ENCODE data around the gene TBCEL.
"Not testable (repeated sequence)": the region's sequence is repeated elsewhere in the genome, so short reads cannot be mapped to it uniquely, and the experiment has no call there.

TBCEL gene

DNA sequence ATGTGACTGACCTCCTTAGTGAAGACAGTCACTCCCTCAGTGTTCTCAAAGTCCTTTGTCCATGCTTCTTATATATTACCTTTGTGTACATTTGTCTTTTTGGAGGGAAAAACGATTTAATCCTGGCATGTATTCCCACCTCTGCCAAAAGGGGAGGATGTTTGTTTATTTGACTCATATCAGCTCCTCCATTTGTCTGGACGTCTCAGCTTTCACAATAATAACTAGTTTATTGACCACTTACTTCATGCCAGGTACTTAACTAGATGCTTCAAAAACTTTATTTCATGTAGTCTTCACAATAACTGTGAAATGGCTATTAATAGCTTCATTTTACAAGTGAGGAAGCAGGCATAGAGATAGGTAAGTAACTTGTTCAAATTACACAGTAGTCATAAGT, 5.3 kb downstream of the TBCEL start:
- DNase-seq (ENCODE audit: low read depth in 2 of 2, low spot score in 1 of 2), result no peak

DNA sequence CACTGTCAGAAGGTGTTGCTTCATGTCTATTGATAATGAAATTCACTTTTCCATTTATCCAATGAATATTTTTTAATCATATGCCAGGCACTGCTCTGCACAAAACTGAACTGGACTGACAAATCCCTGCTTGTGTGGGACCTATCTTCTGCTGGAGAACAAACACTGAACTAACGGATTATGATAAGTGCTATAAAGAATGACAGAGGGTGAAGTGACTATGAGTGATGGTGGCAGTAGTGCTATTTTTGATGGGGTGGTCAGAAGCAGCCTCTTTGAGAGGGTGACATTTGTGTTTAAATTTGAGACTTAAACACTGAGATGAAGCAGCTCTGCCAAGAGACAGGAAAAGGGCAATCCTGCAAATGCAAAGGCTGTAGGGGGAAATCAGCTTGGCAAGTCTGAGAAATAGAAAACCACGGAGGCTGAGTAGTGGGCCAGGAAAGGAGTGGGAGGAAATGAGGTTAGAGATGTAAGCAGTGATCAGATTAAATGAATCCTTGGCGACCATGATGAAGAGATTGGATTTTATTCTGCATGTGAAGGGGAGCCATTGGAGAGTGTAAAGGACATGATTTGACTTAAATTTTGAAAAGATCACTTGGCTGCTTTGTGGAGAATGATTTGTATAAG, 6.0 kb downstream of the TBCEL start:
- no peak for DNase-seq (ENCODE audit: low read depth in 2 of 2, low spot score in 1 of 2)

DNA sequence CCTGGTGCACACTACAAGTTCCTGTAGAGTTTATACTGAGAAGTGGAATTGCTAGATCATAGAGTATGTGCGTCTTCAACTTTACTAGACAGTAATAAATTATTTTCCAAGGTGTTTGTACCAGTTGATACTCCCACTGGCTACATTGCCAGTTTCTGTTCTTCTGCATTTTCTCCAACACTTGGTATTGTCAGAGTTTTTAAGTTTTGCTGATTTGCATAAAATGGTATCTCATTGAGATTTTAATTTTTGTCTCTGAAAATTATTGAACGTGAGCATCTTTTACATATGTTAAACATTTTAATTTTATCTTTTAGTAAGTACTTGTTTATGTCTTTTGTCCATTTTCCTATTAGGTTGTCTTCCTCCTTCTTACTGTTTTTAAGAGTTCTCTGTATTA, 7.3 kb downstream of the TBCEL start:
- no peak for DNase-seq (ENCODE audit: low read depth in 2 of 2, low spot score in 1 of 2)

DNA sequence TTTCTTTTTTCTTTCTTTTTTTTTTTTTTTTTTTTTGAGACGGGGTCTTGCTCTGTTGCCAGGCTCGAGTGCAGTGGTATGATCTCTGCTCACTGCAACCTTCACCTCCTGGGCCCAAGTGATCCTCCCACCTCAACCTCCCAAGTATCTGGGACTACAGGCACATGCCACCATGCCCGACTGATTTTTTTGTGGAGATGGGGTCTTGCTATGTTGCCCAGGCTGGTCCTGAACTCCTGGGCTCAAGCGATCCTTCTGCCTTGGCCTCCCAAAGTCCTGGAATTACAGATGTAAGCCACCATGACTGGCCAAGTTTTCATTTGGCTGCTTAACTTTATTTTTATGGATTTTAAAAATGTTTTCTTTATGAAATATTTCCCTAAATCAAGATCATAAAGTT, 7.7 kb downstream of the TBCEL start:
- DNase-seq (ENCODE audit: low read depth in 2 of 2, low spot score in 1 of 2), result not testable (repeated sequence)

DNA sequence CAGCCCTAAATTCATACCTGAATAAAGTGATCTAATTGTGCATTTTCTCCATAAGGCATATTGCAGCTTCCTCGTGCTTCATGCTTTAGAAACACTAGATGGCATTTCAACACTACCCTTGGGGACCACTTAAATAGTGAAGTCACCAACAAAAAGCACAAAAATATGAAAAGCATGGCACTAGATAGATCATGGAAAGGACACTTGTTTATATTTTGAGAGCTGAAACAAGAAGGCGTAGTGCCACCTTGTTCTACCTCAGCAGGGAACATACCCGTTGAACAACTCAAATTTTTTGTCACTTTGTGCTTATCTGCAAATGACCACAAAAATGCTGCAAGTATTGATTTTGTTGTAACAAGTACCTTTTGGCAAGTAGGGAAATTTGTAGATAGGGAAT, 8.6 kb downstream of the TBCEL start:
- DNase-seq (ENCODE audit: low read depth in 2 of 2, low spot score in 1 of 2), result no peak

DNA sequence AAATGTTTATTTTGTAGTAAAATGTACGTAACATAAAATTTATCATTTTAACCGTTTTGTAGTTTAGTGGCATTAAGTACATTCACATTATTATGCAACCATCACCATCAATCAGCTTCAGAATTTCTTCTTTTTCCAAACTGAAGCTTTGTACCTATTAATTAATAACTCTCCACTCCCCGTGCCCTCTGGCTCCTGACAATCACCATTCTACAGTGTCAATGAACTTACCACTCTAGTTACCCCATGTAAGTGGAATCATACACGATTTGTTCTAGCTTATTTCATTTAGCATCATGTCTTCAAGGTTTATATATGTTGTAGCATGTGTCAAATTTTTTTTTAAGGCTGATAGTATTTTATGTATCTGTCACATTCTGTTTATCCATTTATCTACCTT, 9.7 kb downstream of the TBCEL start:
- no peak for DNase-seq (ENCODE audit: low read depth in 2 of 2, low spot score in 1 of 2)

DNA sequence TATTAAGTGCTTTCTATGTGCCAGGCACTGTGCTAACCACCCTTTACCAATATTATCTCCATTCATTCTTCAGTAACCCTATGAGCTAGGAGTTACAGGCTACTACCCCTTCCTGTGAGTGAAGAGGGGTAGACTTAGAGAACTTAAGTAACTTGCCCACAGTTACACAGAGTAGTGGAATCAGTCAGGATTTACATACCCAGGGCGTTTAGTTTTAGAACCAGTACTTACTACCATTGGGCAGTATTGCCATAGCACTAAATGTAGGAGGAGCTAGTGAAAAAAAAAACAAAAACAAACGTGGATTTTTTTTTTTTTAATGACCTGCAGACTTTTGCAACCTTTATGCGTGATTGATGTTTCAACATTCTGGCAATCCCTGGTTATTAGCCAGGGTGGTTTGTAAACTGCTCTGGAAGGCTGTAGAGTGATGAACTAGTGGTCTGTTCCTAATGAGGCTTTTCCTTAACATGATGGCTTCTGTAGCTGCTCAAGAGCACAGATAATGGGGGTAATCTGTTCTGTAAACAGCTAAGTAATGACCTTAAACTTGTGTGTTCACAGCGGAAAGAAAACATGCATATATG, 11.4 kb downstream of the TBCEL start:
- no peak for DNase-seq (ENCODE audit: low read depth in 2 of 2, low spot score in 1 of 2)

DNA sequence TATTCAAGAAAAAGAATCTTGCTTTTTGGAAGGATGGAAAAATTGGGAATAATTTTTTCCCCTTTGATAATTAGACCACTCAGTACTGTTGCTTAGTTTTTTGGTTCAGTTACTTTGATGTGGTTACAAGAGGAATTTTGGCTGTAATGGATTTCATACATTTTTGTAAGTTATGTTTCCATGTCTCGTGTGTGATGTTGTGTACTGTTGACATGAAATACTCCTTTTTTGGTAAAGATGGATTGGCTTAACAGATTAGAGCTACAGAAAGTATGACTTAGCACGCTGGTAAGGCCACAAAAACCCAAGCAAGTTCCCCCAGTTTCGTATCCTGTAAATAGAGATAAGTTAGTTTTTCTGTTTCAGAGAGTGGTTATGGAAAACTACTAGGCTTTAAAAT, 11.9 kb downstream of the TBCEL start:
- no peak for DNase-seq (ENCODE audit: low read depth in 2 of 2, low spot score in 1 of 2)

DNA sequence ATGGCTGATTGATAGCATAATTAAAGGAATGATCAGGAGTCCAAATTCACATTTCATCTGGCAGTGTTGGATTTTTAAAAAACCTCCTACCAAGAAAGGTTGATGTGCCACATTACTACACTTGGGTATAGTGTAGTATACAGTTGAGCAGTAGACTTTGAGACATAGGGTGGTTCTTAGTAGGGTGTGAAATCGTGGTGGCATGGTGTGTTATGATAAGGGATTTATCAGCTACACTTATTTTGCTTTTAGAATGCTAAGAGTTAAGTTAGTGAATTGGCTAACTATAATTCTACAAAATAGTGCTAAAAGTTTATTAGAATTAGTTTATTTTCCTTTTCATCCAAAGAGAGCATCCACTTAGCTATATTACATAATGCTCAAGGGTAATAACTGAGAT, 13.1 kb downstream of the TBCEL start:
- DNase-seq (ENCODE audit: low read depth in 2 of 2, low spot score in 1 of 2), result no peak

DNA sequence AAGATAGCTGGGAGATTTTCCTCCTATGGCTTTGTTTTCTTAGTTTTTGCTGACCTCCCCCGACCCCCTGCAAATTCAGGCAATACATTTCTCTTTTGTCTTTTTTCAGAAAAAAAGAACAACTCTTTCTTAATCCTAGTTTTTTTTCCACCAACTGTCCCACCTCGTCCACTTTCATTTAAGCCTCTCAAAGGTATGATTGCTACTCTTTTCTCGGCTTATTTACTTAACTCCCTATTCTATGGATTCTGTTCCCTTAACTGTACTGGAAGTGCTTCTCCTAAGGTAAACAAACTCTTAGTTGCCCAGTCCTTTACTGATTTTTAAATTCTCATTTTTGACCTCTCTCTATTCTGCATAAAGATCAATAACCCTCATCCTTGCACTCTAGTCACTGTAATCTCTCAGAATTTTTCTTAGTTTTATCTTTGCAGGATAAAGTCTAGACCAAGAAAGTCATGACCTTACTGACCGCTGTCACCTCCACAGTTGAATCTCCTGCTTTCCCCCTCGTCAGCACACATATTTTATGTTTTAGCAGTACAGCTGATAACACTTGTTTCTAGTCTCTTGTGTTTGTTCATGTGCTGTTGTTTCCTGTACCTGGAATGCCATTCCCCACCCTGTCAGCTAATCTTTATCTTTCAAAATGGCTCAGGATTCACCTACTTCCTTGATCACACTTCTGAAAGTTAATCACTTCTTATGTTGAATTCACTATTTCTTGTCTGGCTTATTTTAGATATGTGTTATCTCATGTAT, 14.9 kb downstream of the TBCEL start:
- no peak for DNase-seq (ENCODE audit: low read depth in 2 of 2, low spot score in 1 of 2)

DNA sequence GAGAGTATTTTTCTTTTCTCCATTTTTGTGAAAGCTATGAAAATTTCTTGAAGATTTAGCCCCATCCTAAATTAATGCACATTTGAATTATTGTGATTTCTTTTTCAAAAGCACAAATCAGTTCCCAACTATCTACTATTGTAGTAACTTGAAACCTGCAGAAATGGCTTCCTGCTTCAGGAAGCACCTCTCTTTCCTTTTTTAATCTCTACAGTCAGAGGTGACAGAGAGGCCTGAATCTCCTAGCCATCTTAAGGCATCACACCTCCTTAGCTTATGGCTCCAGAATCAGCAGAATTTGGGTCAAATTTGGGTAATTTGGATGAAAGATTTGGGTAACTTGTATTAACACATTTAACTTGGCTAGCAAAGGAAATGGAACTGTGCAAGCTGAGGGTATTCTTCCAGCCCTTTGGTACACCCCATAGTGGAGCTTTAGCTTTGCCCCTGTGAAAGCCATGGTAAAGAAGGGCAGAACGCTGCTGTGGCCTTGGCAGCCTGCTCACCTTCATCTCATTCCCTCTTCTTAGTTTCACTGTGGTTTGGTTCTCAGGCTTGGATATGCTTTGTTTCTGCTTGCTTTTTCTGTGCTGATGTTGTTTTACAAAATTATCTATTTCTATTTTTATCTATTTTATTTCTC, 16.2 kb downstream of the TBCEL start:
- no peak for DNase-seq (ENCODE audit: low read depth in 2 of 2, low spot score in 1 of 2)

DNA sequence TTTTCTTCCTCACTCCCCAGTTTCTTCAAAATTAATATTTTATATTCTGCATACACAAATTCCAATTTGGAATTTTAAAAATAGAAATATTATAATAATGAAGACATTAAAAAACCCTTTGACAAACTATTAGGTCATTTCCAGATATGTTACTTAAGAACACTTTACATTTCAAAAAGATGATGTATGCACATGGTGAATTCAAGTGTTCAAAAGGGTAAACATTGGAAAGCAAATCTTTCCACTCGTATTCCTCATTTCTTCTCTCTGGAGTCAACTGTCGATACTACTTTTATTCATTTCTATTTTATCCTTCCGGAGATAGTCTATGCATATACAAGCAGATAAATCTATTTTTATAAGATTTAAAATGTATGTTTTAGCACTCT, 16.7 kb downstream of the TBCEL start:
- no peak for DNase-seq (ENCODE audit: low read depth in 2 of 2, low spot score in 1 of 2)

DNA sequence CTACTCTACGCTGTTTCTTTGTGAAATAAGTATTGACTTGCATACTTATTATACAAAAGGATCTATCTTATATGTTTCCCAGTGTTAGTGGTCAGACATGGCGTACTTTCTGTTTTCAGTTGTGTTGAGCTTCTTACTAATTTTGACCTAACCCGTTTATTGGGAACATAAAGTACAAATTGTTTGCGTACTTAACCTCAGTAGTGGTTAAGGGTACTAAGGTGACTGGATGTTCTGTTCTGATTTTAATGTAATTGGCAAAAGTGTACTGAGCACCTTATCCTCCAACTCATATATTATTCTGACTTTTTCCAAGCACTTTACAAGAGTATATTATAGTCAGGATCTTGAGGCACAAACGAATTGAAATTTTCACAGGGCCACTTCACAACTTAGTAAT, 17.2 kb downstream of the TBCEL start:
- no peak for DNase-seq (ENCODE audit: low read depth in 2 of 2, low spot score in 1 of 2)

DNA sequence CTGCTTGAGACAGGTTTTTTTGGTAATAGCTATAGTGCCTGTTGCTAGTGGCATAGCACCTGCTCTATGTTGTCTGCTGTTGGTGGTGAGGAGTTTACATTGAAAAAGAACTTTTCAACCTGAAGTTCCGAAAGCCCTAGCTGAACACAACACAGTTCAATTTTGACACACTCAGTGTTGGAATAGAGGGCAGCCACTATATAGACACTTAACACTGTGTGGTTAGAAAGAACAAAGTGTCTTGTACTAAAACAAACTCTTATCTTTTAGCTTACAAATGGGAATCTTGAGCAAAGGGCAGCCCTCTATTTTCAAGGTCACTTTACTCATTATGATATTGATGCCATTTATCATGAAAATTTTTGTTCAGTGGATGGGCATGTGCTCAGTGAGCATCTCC, 18.4 kb downstream of the TBCEL start:
- DNase-seq (ENCODE audit: low read depth in 2 of 2, low spot score in 1 of 2), result no peak

DNA sequence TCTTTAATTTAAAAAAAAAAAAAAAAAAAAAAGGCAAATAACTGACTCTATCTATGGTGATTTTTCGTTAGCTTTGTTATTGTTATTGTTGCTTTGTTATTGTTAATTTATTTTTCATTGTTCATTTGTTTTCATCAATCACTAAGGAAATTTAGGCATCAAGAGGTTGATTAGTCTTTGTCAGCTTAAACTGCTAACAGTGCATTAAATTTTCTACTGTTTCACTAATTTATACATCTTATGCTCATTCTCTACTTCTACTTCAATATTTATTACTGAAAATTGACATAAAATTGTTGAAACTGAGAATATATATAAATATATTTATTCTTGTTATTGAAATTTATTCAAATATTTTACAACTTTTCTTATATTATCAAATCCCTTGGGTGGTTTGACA, 24.0 kb downstream of the TBCEL start:
- no peak for DNase-seq (ENCODE audit: low read depth in 2 of 2, low spot score in 1 of 2)

DNA sequence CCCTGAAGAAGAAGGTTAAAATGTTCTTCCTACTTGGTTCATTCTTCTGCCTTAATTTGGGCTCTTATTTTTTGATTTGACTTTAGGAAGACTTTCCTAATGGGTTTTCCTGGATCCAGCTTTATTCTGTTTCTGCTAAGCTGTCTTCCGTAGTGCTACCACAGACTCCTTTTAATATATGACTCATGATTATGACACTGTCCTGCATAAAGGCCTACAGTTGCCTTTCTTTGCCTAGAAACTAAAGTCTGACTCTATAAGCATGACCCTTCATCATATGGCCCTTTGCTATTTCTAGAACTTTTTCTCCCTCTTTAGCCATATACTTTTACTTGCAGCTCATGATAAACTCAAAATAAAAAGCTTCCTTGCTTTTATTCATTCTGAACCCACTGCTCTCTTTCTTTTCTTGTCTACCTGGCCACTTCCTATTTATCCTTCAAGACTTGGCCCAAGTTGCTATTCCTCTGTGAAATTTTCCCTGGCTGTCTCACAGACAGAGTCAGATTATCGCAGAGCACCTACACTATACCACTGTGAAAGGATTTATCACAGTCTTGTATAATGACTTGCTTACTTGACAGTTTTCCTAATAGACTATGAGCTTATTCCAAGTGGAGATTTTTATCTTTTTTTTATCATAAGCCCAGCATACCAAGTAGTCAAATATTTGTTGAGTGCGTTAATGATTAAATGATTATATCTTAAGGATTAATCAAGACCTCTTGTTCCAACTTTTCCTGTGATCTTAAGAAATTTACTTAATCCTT, 24.7 kb downstream of the TBCEL start:
- no peak for DNase-seq (ENCODE audit: low read depth in 2 of 2, low spot score in 1 of 2)

DNA sequence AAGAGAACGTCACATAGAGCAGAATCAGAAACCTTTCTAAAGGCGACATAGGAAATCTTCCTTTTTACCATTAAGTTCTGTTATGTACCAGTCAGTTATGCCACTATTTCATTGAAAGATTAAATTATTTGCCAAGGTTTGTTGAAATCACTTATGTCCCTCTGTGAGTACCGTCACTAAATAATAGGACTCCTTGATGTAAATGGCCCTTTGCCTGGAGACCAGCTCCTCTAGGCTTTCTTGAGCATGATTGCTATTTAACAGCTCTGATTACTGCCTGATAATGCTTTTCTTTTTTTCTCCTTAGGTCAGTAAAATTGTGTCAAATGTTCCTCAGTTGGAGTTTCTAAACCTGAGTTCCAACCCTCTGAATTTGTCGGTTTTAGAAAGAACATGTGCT, 29.3 kb downstream of the TBCEL start:
- DNase-seq (ENCODE audit: low read depth in 2 of 2, low spot score in 1 of 2), result no peak

DNA sequence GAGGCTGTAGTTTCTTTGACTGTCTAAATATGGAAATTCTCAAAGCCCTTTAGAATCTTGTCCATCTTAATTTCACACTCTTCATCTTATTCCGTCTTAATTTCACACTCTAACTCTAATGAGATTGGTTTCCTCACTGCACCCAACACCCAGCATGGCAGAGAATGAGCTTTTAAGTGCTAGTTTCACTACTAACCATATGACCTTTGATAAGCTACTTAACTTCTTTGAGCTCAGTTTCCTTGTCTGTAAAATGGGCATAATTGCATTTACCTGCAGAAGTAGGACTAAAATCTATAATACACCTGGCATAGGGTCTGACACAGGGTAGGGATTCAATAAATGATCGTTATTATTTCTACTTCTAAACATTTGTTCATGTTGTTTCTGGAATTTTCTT, 30.4 kb downstream of the TBCEL start:
- DNase-seq (ENCODE audit: low read depth in 2 of 2, low spot score in 1 of 2), result no peak

DNA sequence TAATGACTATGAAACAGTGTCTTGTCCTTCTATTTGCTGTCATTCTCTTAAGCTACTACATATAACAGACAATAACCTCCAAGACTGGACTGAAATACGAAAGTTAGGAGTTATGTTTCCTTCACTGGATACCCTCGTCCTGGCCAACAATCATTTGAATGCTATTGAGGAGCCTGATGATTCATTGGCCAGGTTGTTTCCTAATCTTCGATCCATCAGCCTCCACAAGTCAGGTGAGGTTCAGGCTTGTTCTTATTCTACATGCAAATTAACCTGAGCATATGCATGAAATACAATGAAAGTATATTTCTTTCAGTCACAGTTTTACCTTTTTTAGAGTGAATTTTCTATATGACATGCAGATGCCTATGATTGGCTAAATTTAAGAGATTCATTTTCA, 31.2 kb downstream of the TBCEL start:
- DNase-seq (ENCODE audit: low read depth in 2 of 2, low spot score in 1 of 2), result no peak

DNA sequence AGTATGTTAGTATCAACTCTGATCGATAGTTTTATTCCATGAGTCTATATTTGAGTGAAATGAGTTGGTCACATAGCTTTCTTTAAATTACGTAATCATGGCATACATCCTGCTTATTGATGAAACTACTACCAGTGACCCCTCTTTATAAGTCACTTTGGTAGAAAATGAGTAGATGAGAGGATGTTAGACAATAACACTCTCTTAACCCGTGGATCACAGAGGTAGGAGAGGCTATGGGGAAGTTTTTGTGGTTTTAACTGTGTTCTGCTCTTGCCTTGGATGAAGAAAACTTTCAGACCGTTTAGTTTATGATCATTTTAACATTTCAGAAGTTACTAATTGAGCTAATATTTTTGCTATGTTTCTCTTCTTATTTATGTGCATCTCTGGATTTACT, 34.0 kb downstream of the TBCEL start:
- DNase-seq (ENCODE audit: low read depth in 2 of 2, low spot score in 1 of 2), result no peak

DNA sequence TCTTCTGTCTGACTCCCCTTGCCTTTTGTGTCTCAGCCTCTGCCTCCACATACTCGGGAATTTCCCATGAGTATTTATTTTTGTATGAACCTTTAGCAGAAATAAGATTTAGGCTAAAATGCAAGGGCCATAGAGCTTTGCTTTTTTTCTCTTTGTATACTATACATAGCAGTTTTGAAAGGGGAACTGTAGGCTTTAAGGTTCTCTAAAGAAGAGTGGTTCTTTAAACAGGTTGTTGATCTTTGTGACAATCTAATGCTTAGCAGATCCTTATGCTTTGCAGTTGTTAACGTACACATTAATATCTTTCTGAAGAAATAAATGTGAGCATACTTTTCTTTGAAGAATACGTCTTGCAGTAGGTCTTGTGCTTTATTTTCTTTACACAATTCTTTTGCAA, 35.0 kb downstream of the TBCEL start:
- DNase-seq (ENCODE audit: low read depth in 2 of 2, low spot score in 1 of 2), result no peak

DNA sequence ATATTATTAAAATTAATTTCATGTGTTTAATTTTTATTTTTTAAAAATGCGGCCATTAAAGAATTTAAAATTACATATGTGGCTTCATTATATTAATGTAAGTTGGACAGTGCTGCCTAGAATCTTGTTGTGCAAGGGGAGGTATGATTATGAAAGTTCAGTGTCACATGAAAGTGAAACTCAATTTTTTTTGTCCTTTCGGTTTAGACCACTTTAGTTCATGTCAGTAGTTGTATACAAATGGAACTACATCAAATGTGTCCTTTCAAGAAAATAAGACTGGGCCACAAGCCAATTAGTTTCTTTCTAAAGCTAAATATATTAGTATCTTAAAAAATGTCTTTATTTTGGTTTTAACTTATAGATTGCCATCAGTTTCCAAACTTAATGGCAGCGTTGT, 35.7 kb downstream of the TBCEL start:
- no peak for DNase-seq (ENCODE audit: low read depth in 2 of 2, low spot score in 1 of 2)
